ENCODE results near the gene OSER1.

OSER1 gene

GRCh38 chr20:44224637-44225036 is 14.1 kb upstream of the OSER1 start:
- Histone ChIP-seq H3K27ac (ENCODE audit: low read depth, low read length) (no peak overlapping the region), H3K36me3 (ENCODE audit: insufficient read depth, low read length) (no peaks in the 10 kb centered on the region), H3K4me3 (ENCODE audit: low read depth, low read length) (no peak overlapping the region), H3K4me1 (ENCODE audit: control insufficient read depth, insufficient read depth, low read length, unreplicated experiment) (no peaks in the 10 kb centered on the region), H2AFZ (ENCODE audit: low read length, unreplicated experiment) (no peak overlapping the region), H3K79me2 (ENCODE audit: control insufficient read depth, insufficient read depth, low read length, unreplicated experiment) (no peaks in the 10 kb centered on the region), H3K27me3 (ENCODE audit: insufficient read depth, low read length) (no peaks in the 10 kb centered on the region)

GRCh38 chr20:44223721-44224120 is 13.2 kb upstream of the OSER1 start:
- H3K36me3 ChIP-seq (ENCODE audit: insufficient read depth, low read length), result no peaks in the 10 kb centered on the region

DNA sequence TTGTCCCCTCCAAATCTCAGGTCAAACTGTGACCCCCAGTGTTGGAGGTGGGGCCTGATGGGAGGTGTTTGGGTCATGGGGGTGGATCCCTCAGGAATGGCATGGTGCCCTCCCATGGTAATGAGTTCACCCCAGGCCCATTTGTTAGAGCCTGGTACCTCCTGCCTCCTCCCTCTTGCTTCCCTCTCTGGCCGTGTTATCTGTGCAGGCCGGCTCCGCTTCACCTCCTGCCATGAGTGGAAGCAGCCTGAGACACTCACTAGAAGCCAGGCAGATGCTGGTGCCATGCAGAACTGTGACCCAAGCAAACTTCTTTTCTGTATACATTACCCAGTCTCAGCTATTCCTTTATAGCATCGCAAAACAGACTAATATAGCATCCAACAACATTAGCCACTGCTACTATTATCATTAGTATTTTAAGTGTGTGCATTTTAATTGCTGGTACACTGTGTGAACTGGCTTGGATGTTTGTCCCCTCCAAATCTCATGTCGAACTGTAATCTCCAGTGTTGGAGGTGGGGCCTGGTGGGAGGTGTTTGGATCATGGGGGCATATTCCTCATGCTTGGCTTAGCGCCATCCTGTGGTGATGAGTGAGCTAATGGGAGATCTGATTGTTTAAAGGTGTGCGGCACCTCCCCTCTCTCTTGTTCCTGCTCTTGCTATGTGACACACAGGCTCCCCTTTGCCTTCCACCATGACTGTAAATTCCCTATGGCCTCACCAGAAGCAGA is 12.2 kb upstream of the OSER1 start:
- Histone ChIP-seq H2AFZ (ENCODE audit: low read length, unreplicated experiment) (no peak overlapping the region), H3K4me1 (ENCODE audit: control insufficient read depth, insufficient read depth, low read length, unreplicated experiment) (no peaks in the 10 kb centered on the region), H3K27ac (ENCODE audit: low read depth, low read length) (no peak overlapping the region), H3K4me3 (ENCODE audit: low read depth, low read length) (no peak overlapping the region), H3K79me2 (ENCODE audit: control insufficient read depth, insufficient read depth, low read length, unreplicated experiment) (no peaks in the 10 kb centered on the region), H3K36me3 (ENCODE audit: insufficient read depth, low read length) (no peaks in the 10 kb centered on the region), H3K27me3 (ENCODE audit: insufficient read depth, low read length) (no peaks in the 10 kb centered on the region)

More at GRCh38 chr20:44223721-44224120, 13.2 kb upstream of the OSER1 start:
- Histone ChIP-seq H3K4me3 (ENCODE audit: low read depth, low read length) (no peak overlapping the region), H3K27ac (ENCODE audit: low read depth, low read length) (no peak overlapping the region), H2AFZ (ENCODE audit: low read length, unreplicated experiment) (no peak overlapping the region), H3K4me1 (ENCODE audit: control insufficient read depth, insufficient read depth, low read length, unreplicated experiment) (no peaks in the 10 kb centered on the region), H3K79me2 (ENCODE audit: control insufficient read depth, insufficient read depth, low read length, unreplicated experiment) (no peaks in the 10 kb centered on the region), H3K27me3 (ENCODE audit: insufficient read depth, low read length) (no peaks in the 10 kb centered on the region)

DNA sequence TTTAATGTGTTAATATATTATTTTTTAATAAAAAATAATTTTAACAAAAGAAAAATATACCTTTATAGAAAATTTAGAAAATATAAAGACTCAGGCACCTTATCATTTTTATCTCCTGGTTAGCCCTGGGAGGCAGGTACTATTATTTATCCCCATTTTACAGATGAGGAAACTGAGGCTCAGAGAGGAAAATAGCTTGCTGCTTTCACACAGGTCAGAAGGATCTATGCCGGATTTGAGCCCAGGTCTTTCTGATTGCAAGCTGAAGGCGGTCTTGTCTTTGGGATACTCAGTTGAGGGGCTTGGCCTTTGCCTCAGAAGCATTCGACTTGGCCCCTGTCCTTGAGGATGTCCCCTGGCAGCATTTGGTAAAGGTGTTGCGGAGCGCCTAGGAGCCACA is 11.5 kb upstream of the OSER1 start:
- H3K79me2 ChIP-seq (ENCODE audit: control insufficient read depth, insufficient read depth, low read length, unreplicated experiment), result no peaks in the 10 kb centered on the region
- H3K27ac ChIP-seq (ENCODE audit: low read depth, low read length), result no peak overlapping the region
- no peak overlapping the region for H3K4me3 ChIP-seq (ENCODE audit: low read depth, low read length)
- no peaks in the 10 kb centered on the region for H3K4me1 ChIP-seq (ENCODE audit: control insufficient read depth, insufficient read depth, low read length, unreplicated experiment)
- no peaks in the 10 kb centered on the region for H3K36me3 ChIP-seq (ENCODE audit: insufficient read depth, low read length)
- H2AFZ ChIP-seq (ENCODE audit: low read length, unreplicated experiment), result no peak overlapping the region
- H3K27me3 ChIP-seq (ENCODE audit: insufficient read depth, low read length), result no peaks in the 10 kb centered on the region

- Histone ChIP-seq H3K4me3 (ENCODE audit: low read depth, low read length) (no peak overlapping the region), H2AFZ (ENCODE audit: low read length, unreplicated experiment) (no peak overlapping the region), H3K4me1 (ENCODE audit: control insufficient read depth, insufficient read depth, low read length, unreplicated experiment) (no peaks in the 10 kb centered on the region), H3K27ac (ENCODE audit: low read depth, low read length) (no peak overlapping the region), H3K36me3 (ENCODE audit: insufficient read depth, low read length) (no peaks in the 10 kb centered on the region), H3K27me3 (ENCODE audit: insufficient read depth, low read length) (no peaks in the 10 kb centered on the region), H3K79me2 (ENCODE audit: control insufficient read depth, insufficient read depth, low read length, unreplicated experiment) (no peaks in the 10 kb centered on the region)
These were observed 10.9 kb upstream of the OSER1 start for GRCh38 chr20:44221368-44221954.

GRCh38 chr20:44219791-44220190 is 9.2 kb upstream of the OSER1 start:
- H3K4me3 ChIP-seq (ENCODE audit: low read depth, low read length), result no peak overlapping the region
- no peak overlapping the region for H2AFZ ChIP-seq (ENCODE audit: low read length, unreplicated experiment)
- no peak overlapping the region for H3K27ac ChIP-seq (ENCODE audit: low read depth, low read length)
- no peaks in the 10 kb centered on the region for H3K4me1 ChIP-seq (ENCODE audit: control insufficient read depth, insufficient read depth, low read length, unreplicated experiment)
- H3K36me3 ChIP-seq (ENCODE audit: insufficient read depth, low read length), result no peaks in the 10 kb centered on the region
- no peaks in the 10 kb centered on the region for H3K27me3 ChIP-seq (ENCODE audit: insufficient read depth, low read length)
- no peaks in the 10 kb centered on the region for H3K79me2 ChIP-seq (ENCODE audit: control insufficient read depth, insufficient read depth, low read length, unreplicated experiment)

- Histone ChIP-seq H3K27ac (ENCODE audit: low read depth, low read length) (no peak overlapping the region), H2AFZ (ENCODE audit: low read length, unreplicated experiment) (no peak overlapping the region), H3K4me1 (ENCODE audit: control insufficient read depth, insufficient read depth, low read length, unreplicated experiment) (no peaks in the 10 kb centered on the region), H3K4me3 (ENCODE audit: low read depth, low read length) (no peak overlapping the region), H3K36me3 (ENCODE audit: insufficient read depth, low read length) (no peaks in the 10 kb centered on the region), H3K79me2 (ENCODE audit: control insufficient read depth, insufficient read depth, low read length, unreplicated experiment) (no peaks in the 10 kb centered on the region), H3K27me3 (ENCODE audit: insufficient read depth, low read length) (no peaks in the 10 kb centered on the region)
These were observed 8.7 kb upstream of the OSER1 start for GRCh38 chr20:44219170-44219730.

DNA sequence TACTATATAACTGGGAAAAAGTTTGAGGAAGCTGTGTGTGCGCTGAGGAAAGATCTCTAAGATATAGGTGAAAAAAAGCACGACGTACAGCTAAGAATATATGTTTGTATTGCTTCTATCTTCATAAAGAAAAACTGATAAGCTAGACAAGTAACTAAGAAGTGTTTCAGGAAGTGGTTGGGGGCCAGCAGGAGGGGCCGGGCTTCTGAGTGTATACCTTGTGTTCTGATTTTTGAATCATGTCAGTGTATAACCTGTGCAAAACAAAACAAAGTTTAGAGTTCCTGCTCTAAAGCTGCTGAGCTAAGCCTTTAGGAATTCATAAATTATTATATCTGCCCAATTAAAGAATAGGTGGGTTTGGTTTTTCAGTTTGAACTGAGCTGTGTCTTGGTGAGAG is 7.9 kb upstream of the OSER1 start:
- Histone ChIP-seq H3K4me3 (ENCODE audit: low read depth, low read length) (no peak overlapping the region), H3K79me2 (ENCODE audit: control insufficient read depth, insufficient read depth, low read length, unreplicated experiment) (no peaks in the 10 kb centered on the region), H3K27ac (ENCODE audit: low read depth, low read length) (no peak overlapping the region), H3K4me1 (ENCODE audit: control insufficient read depth, insufficient read depth, low read length, unreplicated experiment) (no peaks in the 10 kb centered on the region), H3K27me3 (ENCODE audit: insufficient read depth, low read length) (no peaks in the 10 kb centered on the region), H3K36me3 (ENCODE audit: insufficient read depth, low read length) (no peaks in the 10 kb centered on the region), H2AFZ (ENCODE audit: low read length, unreplicated experiment) (no peak overlapping the region)

GRCh38 chr20:44217342-44218092 is 6.9 kb upstream of the OSER1 start:
- H3K36me3 ChIP-seq (ENCODE audit: insufficient read depth, low read length), result no peaks in the 10 kb centered on the region
- H2AFZ ChIP-seq (ENCODE audit: low read length, unreplicated experiment), result no peak overlapping the region
- no peak overlapping the region for H3K27ac ChIP-seq (ENCODE audit: low read depth, low read length)
- no peak overlapping the region for H3K4me3 ChIP-seq (ENCODE audit: low read depth, low read length)
- no peaks in the 10 kb centered on the region for H3K4me1 ChIP-seq (ENCODE audit: control insufficient read depth, insufficient read depth, low read length, unreplicated experiment)
- no peaks in the 10 kb centered on the region for H3K79me2 ChIP-seq (ENCODE audit: control insufficient read depth, insufficient read depth, low read length, unreplicated experiment)
- H3K27me3 ChIP-seq (ENCODE audit: insufficient read depth, low read length), result no peaks in the 10 kb centered on the region

DNA sequence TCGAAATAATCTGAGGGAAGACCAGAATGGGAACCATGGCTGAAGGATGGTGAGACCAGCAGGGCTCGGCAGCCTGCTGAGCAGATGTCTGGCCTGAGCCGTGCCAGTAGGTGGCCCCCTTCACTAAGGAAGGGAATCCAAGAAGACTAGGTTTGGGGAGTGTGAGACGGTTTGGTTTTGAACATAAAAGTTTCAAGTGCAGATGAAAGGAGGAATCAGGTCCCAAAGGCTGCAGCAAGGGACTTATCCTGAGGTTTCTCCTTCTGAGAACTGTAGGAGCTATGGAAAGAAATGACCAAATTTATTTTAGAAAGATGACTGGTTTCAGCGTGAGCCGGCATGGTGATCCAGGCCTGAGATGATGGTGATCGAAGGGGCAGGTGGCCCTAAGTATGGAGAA is 4.6 kb upstream of the OSER1 start:
- peaks cover 6% of the 10 kb centered on the region for H3K4me1 ChIP-seq (ENCODE audit: control insufficient read depth, insufficient read depth, low read length, unreplicated experiment)
- no peak overlapping the region for H3K27ac ChIP-seq (ENCODE audit: low read depth, low read length)
- no peak overlapping the region for H3K4me3 ChIP-seq (ENCODE audit: low read depth, low read length)
- no peak overlapping the region for H2AFZ ChIP-seq (ENCODE audit: low read length, unreplicated experiment)
- H3K27me3 ChIP-seq (ENCODE audit: insufficient read depth, low read length), result no peaks in the 10 kb centered on the region
- H3K79me2 ChIP-seq (ENCODE audit: control insufficient read depth, insufficient read depth, low read length, unreplicated experiment), result peaks cover 2% of the 10 kb centered on the region
- H3K36me3 ChIP-seq (ENCODE audit: insufficient read depth, low read length), result no peaks in the 10 kb centered on the region

All from ACC112 (cell line).